ENCODE measurements around the gene MXD4.

MXD4 gene

DNA sequence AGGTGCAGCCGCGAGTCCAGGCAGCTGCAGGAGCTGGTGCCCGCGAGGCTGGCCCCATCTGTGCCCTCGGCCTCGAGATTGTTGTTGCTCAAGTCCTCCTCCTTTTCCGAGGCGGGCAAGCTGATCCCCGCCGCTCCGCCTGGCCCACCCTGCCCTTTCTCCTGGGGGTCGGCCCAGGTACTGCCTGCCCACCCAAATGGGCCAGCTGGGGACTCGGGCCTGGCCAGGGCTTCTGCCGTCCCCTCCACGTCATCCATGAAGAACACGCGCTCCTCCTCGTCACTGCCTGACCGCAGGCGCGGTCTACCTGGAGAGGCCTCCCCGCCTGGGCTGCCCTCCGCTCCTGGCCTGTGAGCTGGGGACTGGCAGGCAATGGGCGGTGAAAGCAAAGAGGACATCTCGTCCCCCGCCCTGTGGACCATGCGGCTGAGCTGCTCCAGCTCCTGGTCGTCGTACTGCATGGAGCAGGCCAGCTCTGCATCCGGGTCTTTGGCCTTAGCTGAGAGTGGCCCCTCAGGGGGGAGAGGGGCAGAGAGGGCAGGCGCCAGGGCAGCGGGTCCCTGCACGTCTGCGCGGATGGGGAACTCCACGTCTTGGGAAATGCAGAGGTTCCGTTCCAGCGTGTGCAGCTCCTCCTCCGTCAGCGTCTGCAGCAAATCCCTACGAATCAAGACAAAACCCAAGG, 43.1 kb upstream of the MXD4 start:
- Histone ChIP-seq H3K79me2 (ENCODE audit: low read length) (no peaks in the 10 kb centered on the region), H3F3A (ENCODE audit: insufficient read depth, low read length) (no peaks in the 10 kb centered on the region), H3K4me3 (ENCODE audit: low read length) (no peak overlapping the region), H3K4me1 (ENCODE audit: low read length) (peaks cover 17% of the 10 kb centered on the region), H3K9ac (ENCODE audit: low read length) (no peak overlapping the region), H3K9me2 (replicated peaks; ENCODE audit: insufficient read depth, low read length) (no peaks in the 10 kb centered on the region), H3K9me3 (replicated peaks; ENCODE audit: insufficient read depth, low read length) (no peaks in the 10 kb centered on the region), H2AFZ (ENCODE audit: low read length) (no peak overlapping the region), H4K20me1 (ENCODE audit: insufficient read depth, low read length) (no peaks in the 10 kb centered on the region), H3K27ac (ENCODE audit: low read length) (no peak overlapping the region), H3K4me2 (ENCODE audit: low read depth, low read length) (no peak overlapping the region), H3K27me3 (replicated peaks; ENCODE audit: insufficient read depth, low read length) (no peaks in the 10 kb centered on the region), H3K36me3 (replicated peaks; ENCODE audit: insufficient read depth, low read length) (no peaks in the 10 kb centered on the region)
- DNase-seq, result no peak
- TF ChIP-seq EZH2phosphoT487 (IDR thresholded peaks at IDR 0.05; ENCODE audit: low read length) (no peak), EZH2 (optimal IDR thresholded peaks at IDR 0.05; ENCODE audit: low read depth, low read length) (no peak)
- TF ChIP-seq, protein P1, sequence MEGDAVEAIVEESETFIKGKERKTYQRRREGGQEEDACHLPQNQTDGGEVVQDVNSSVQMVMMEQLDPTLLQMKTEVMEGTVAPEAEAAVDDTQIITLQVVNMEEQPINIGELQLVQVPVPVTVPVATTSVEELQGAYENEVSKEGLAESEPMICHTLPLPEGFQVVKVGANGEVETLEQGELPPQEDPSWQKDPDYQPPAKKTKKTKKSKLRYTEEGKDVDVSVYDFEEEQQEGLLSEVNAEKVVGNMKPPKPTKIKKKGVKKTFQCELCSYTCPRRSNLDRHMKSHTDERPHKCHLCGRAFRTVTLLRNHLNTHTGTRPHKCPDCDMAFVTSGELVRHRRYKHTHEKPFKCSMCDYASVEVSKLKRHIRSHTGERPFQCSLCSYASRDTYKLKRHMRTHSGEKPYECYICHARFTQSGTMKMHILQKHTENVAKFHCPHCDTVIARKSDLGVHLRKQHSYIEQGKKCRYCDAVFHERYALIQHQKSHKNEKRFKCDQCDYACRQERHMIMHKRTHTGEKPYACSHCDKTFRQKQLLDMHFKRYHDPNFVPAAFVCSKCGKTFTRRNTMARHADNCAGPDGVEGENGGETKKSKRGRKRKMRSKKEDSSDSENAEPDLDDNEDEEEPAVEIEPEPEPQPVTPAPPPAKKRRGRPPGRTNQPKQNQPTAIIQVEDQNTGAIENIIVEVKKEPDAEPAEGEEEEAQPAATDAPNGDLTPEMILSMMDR (IDR thresholded peaks at IDR 0.05; ENCODE audit: low read length), result no peak

DNA sequence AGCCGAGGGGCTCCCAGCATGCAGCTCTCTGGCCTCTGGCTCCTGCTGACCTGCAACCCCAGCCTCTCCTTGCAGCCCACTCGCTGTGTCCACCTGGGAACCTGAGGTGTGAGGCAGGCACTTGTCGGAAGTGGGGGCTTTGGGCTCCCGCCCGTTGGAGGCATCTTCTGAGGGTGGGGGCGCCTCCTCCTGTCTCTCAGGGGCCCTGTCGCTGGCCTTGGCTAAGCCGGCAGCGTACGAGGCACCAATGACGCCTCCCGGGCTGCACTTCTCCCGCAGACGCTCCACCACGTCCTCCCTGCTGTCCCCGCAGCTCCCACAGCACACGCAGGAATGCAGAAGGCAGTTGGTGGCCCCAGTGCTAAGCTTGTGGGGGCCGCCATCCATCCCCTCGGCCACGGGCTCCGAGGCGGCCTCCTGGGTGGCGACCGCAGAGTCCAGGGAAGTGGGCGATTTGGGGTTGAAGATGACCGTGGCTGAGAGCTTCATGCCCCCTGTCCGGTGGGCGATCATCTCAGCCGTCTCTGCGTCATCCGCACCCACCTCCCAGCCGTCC, 42.5 kb upstream of the MXD4 start:
- no peak overlapping the region for H3K27ac ChIP-seq (ENCODE audit: low read length)
- H3K9me3 ChIP-seq (replicated peaks; ENCODE audit: insufficient read depth, low read length), result no peaks in the 10 kb centered on the region
- no peak for TF ChIP-seq EZH2phosphoT487 (IDR thresholded peaks at IDR 0.05; ENCODE audit: low read length)
- TF ChIP-seq, protein P1 (IDR thresholded peaks at IDR 0.05; ENCODE audit: low read length), result no peak
- TF ChIP-seq EZH2 (optimal IDR thresholded peaks at IDR 0.05; ENCODE audit: low read depth, low read length), result no peak
- no peak overlapping the region for H3K4me3 ChIP-seq (ENCODE audit: low read length)
- H2AFZ ChIP-seq (ENCODE audit: low read length), result no peak overlapping the region
- peaks cover 17% of the 10 kb centered on the region for H3K4me1 ChIP-seq (ENCODE audit: low read length)
- H3K79me2 ChIP-seq (ENCODE audit: low read length), result no peaks in the 10 kb centered on the region
- no peaks in the 10 kb centered on the region for H3F3A ChIP-seq (ENCODE audit: insufficient read depth, low read length)
- no peaks in the 10 kb centered on the region for H3K36me3 ChIP-seq (replicated peaks; ENCODE audit: insufficient read depth, low read length)
- no peak for DNase-seq
- no peaks in the 10 kb centered on the region for H3K27me3 ChIP-seq (replicated peaks; ENCODE audit: insufficient read depth, low read length)
- H4K20me1 ChIP-seq (ENCODE audit: insufficient read depth, low read length), result no peaks in the 10 kb centered on the region
- no peak overlapping the region for H3K9ac ChIP-seq (ENCODE audit: low read length)
- no peak overlapping the region for H3K4me2 ChIP-seq (ENCODE audit: low read depth, low read length)
- H3K9me2 ChIP-seq (replicated peaks; ENCODE audit: insufficient read depth, low read length), result no peaks in the 10 kb centered on the region

DNA sequence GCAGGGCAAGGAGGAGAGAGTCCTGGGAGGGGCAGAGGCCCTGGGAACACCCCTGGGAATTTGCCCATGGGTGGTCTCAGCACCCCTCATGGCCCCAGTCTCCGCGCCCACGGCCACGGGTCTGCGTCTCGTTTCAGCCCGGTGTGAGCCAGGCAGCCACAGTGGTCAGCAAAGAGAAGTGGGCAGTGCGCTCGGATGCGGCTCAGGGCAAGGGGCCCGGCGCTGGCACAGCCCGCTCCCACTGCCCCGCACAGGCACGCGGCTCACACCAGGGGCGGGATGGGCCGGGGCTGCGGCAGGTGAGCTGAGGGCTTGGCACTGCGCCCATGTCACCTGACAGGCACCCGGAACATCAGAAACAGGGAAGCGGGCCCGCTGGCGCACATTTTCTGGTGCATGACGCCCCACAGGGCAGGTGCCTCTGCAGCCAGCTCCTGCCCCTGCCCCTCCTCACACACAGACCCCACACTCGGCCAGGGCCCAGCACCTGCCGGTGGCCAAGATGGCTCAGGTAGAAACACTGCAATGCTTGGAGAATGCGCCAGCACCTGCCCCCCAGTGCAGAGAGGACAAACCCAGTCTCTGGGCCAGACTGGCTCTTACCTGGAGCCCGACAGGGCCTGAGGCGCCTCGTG, 41.9 kb upstream of the MXD4 start:
- Histone ChIP-seq H3K9me3 (replicated peaks; ENCODE audit: insufficient read depth, low read length) (no peaks in the 10 kb centered on the region), H3K36me3 (replicated peaks; ENCODE audit: insufficient read depth, low read length) (no peaks in the 10 kb centered on the region), H3K4me2 (ENCODE audit: low read depth, low read length) (no peak overlapping the region), H3K4me1 (ENCODE audit: low read length) (peaks cover 17% of the 10 kb centered on the region), H3K27me3 (replicated peaks; ENCODE audit: insufficient read depth, low read length) (no peaks in the 10 kb centered on the region), H4K20me1 (ENCODE audit: insufficient read depth, low read length) (no peaks in the 10 kb centered on the region), H2AFZ (ENCODE audit: low read length) (no peak overlapping the region), H3K27ac (ENCODE audit: low read length) (no peak overlapping the region), H3F3A (ENCODE audit: insufficient read depth, low read length) (no peaks in the 10 kb centered on the region), H3K4me3 (ENCODE audit: low read length) (no peak overlapping the region), H3K79me2 (ENCODE audit: low read length) (no peaks in the 10 kb centered on the region), H3K9me2 (replicated peaks; ENCODE audit: insufficient read depth, low read length) (no peaks in the 10 kb centered on the region), H3K9ac (ENCODE audit: low read length) (no peak overlapping the region)
- DNase-seq, result no peak
- TF ChIP-seq, protein P1 (IDR thresholded peaks at IDR 0.05; ENCODE audit: low read length), result no peak
- TF ChIP-seq EZH2phosphoT487 (IDR thresholded peaks at IDR 0.05; ENCODE audit: low read length), result no peak
- TF ChIP-seq EZH2 (optimal IDR thresholded peaks at IDR 0.05; ENCODE audit: low read depth, low read length), result no peak

All from MM.1S (cell line).